Tibial nerve (tissue), 4 donors: ENCODE measurements around the gene SKI.

Experiments
- CTCF ChIP-seq, 5 experiments: fragments of 200-600 bp in 3 of 5; fragments of 450-650 bp in 2 of 5; sonication (generic) in 3 of 5; IDR thresholded peaks; one replicate each; pipeline ENCODE4 v1.5.1; 2016 to 2019; ENCODE audit warnings: antibody characterized with exemption in 5 of 5, mild to moderate bottlenecking in 3 of 5, moderate library complexity in 2 of 5
- EP300 ChIP-seq, 2 donors: sonication (generic); formaldehyde crosslinking; IDR thresholded peaks; one replicate each; pipeline ENCODE4 v1.6.1; 2017; ENCODE audit warnings: antibody characterized with exemption in 2 of 2, mild to moderate bottlenecking in 1 of 2
- POLR2A ChIP-seq, 2 donors: fragments of 450-650 bp; IDR thresholded peaks; one replicate each; pipeline ENCODE4 v1.6.1; 2017; ENCODE audit warnings: antibody characterized with exemption in 2 of 2, mild to moderate bottlenecking in 2 of 2, moderate library complexity in 2 of 2

- TF ChIP-seq CTCF (IDR thresholded peaks at IDR 0.05) (no peak), EP300 (IDR thresholded peaks at IDR 0.05) (no peak), POLR2A (IDR thresholded peaks at IDR 0.05) (no peak)
These were observed 38.3 kb downstream of the SKI start for GRCh38 chr1:2266301-2266975.
